H9 (cell line): ENCODE results near the gene TSEN34. TPM values are rescaled to one million over a fixed set of nuclear protein-coding genes. Genes with fewer than 3 reads are reported as not detected.

ENCODE experiments used
- DNase-seq: peaks from one replicate; pipeline ENCODE4 v3.0.0-alpha.2; 2017
- H2AFZ ChIP-seq: one replicate; pipeline ENCODE4 v1.6.1; 2013; ENCODE audit warnings: mild to moderate bottlenecking, low read length, control low read depth, moderate library complexity
- H2AK5ac ChIP-seq: 2 replicates; pipeline ENCODE4 v1.6.1; 2013; ENCODE audit warnings: low read length, control low read depth, mixed read lengths; ENCODE audit not compliant: insufficient read length
- H2BK120ac ChIP-seq: one replicate; pipeline ENCODE4 v1.6.1; 2013; ENCODE audit warnings: low read depth, mild to moderate bottlenecking, low read length, control low read depth, inconsistent platforms; ENCODE audit not compliant: poor library complexity, severe bottlenecking
- H2BK12ac ChIP-seq: 2 replicates; pipeline ENCODE4 v1.6.1; 2013; ENCODE audit warnings: low read length, control low read depth, mixed read lengths, low read depth; ENCODE audit not compliant: insufficient read length
- H2BK15ac ChIP-seq: 2 replicates; pipeline ENCODE4 v1.6.1; 2013; ENCODE audit warnings: low read depth, low read length, control low read depth
- H2BK20ac ChIP-seq: one replicate; pipeline ENCODE4 v1.6.1; 2013; ENCODE audit warnings: low read depth, mild to moderate bottlenecking, low read length, control low read depth, inconsistent platforms; ENCODE audit not compliant: poor library complexity, severe bottlenecking
- H2BK5ac ChIP-seq: 2 replicates; pipeline ENCODE4 v1.6.1; 2013; ENCODE audit warnings: low read length, control low read depth, mixed read lengths; ENCODE audit not compliant: insufficient read length
- H3K14ac ChIP-seq: 2 replicates; pipeline ENCODE4 v1.6.1; 2013; ENCODE audit warnings: low read length, control low read depth; ENCODE audit not compliant: insufficient read depth
- H3K18ac ChIP-seq: 2 replicates; pipeline ENCODE4 v1.6.1; 2013; ENCODE audit warnings: low read depth, mild to moderate bottlenecking, mixed read lengths, low read length, control low read depth; ENCODE audit not compliant: insufficient read length
- H3K23ac ChIP-seq: 2 replicates; pipeline ENCODE4 v1.6.1; 2013; ENCODE audit warnings: low read length, control low read depth, mixed read lengths, low read depth; ENCODE audit not compliant: insufficient read length
- H3K23me2 ChIP-seq: 2 replicates; pipeline ENCODE4 v1.6.1; 2013; ENCODE audit warnings: low read depth, mild to moderate bottlenecking, mixed read lengths, low read length, control low read depth; ENCODE audit not compliant: insufficient read length, poor library complexity, severe bottlenecking
- H3K27ac ChIP-seq: 2 replicates; pipeline ENCODE4 v1.5.1; 2013; ENCODE audit warnings: low read length, control low read depth, mixed read lengths, low read depth; ENCODE audit not compliant: insufficient read length
- H3K27me3 ChIP-seq: 2 replicates; pipeline ENCODE4 v1.6.1; 2013; ENCODE audit warnings: low read length, control low read depth, inconsistent platforms; ENCODE audit not compliant: insufficient read depth
- H3K4ac ChIP-seq: 2 replicates; pipeline ENCODE4 v1.6.1; 2013; ENCODE audit warnings: low read depth, mild to moderate bottlenecking, control low read depth, inconsistent platforms, low read length, moderate library complexity
- H3K4me1 ChIP-seq: 2 replicates; pipeline ENCODE4 v1.6.1; 2013; ENCODE audit warnings: low read length, control low read depth, inconsistent platforms; ENCODE audit not compliant: insufficient read depth
- H3K4me2 ChIP-seq: 2 replicates; pipeline ENCODE4 v1.6.1; 2013; ENCODE audit warnings: low read length, control low read depth, mixed read lengths; ENCODE audit not compliant: insufficient read length, insufficient read depth
- H3K56ac ChIP-seq: 2 replicates; pipeline ENCODE4 v1.6.1; 2013; ENCODE audit warnings: low read depth, mild to moderate bottlenecking, mixed read lengths, low read length, control low read depth; ENCODE audit not compliant: insufficient read length
- H3K79me1 ChIP-seq: 2 replicates; pipeline ENCODE4 v1.6.1; 2013; ENCODE audit warnings: low read depth, mild to moderate bottlenecking, moderate library complexity, low read length, control low read depth, inconsistent platforms; ENCODE audit not compliant: insufficient read depth, poor library complexity, severe bottlenecking
- H3K79me2 ChIP-seq: 2 replicates; pipeline ENCODE4 v1.6.1; 2013; ENCODE audit warnings: low read length, control low read depth, inconsistent platforms; ENCODE audit not compliant: insufficient read depth
- H3K9ac ChIP-seq: 2 replicates; pipeline ENCODE4 v1.6.1; 2013; ENCODE audit warnings: low read length, control low read depth, mixed read lengths; ENCODE audit not compliant: insufficient read length; ENCODE audit errors: extremely low read depth
- H3K9me3 ChIP-seq: one replicate; pipeline ENCODE4 v1.6.1; 2013; ENCODE audit warnings: low read depth, low read length, inconsistent platforms; ENCODE audit not compliant: control insufficient read depth
- H3T11ph ChIP-seq: one replicate; pipeline ENCODE4 v1.6.1; 2013; ENCODE audit warnings: mild to moderate bottlenecking, low read length, control low read depth, inconsistent platforms
- H4K20me1 ChIP-seq: one replicate; pipeline ENCODE4 v1.6.1; 2013; ENCODE audit not compliant: control insufficient read depth, insufficient read length, insufficient read depth
- H4K5ac ChIP-seq: 2 replicates; pipeline ENCODE4 v1.6.1; 2013; ENCODE audit warnings: low read depth, mild to moderate bottlenecking, mixed read lengths, low read length, control low read depth; ENCODE audit not compliant: insufficient read length
- H4K8ac ChIP-seq: replicated peaks from 2 replicates; pipeline ENCODE4 v1.6.1; 2013; ENCODE audit warnings: low read length, control low read depth, mixed read lengths, low read depth; ENCODE audit not compliant: insufficient read length
- H4K91ac ChIP-seq: 2 replicates; pipeline ENCODE4 v1.6.1; 2013; ENCODE audit warnings: low read depth, mild to moderate bottlenecking, moderate library complexity, mixed read lengths, low read length, control low read depth; ENCODE audit not compliant: insufficient read length
- H3K27ac Mint-ChIP-seq, 3 experiments: 2 replicates in 2 of 3; 3 replicates in 1 of 3; pipeline ENCODE4 v1.8.0; 2020 to 2021; ENCODE audit warnings: mixed read lengths in 3 of 3, mild to moderate bottlenecking in 1 of 3, moderate library complexity in 1 of 3
- H3K27me3 Mint-ChIP-seq: 2 replicates; pipeline ENCODE4 v1.8.0; 2021; ENCODE audit warnings: low read depth, mild to moderate bottlenecking, moderate library complexity, mixed read lengths
- H3K36me3 Mint-ChIP-seq, 3 experiments: 2 replicates in 2 of 3; 3 replicates in 1 of 3; pipeline ENCODE4 v1.8.0; 2020 to 2021; ENCODE audit warnings: low read depth in 3 of 3, mixed read lengths in 3 of 3; ENCODE audit not compliant: insufficient read depth in 1 of 3
- H3K4me1 Mint-ChIP-seq, 2 experiments: 2 replicates each; pipeline ENCODE4 v1.8.0; 2020; ENCODE audit warnings: mixed read lengths in 2 of 2
- H3K4me3 Mint-ChIP-seq, 2 experiments: 2 replicates in 1 of 2; 3 replicates in 1 of 2; pipeline ENCODE4 v1.8.0; 2020 to 2021; ENCODE audit warnings: mild to moderate bottlenecking in 2 of 2, mixed read lengths in 2 of 2, moderate library complexity in 1 of 2
- H3K9me3 Mint-ChIP-seq, 2 experiments: 2 replicates in 1 of 2; 3 replicates in 1 of 2; pipeline ENCODE4 v1.8.0; 2020; ENCODE audit warnings: mild to moderate bottlenecking in 2 of 2, mixed read lengths in 2 of 2, moderate library complexity in 1 of 2
- CTCF ChIP-seq: fragments of 200-600 bp; sonication (generic); conservative IDR thresholded peaks from 3 replicates; pipeline ENCODE4 v1.8.0; 2021; ENCODE audit warnings: antibody characterized with exemption, mild to moderate bottlenecking
- WGBS: extraction: QIAGEN DNeasy Blood & Tissue Kit; methylation state at CpG from one replicate; pipeline ENCODE4 v1.1.7; 2013; ENCODE audit warnings: missing lambda C conversion rate, low lambda C conversion rate, mixed read lengths; ENCODE audit not compliant: insufficient read length; ENCODE audit errors: extremely low coverage; 5-methylcytosine and 5-hydroxymethylcytosine counted together
- total RNA-seq: library from RNA; stranded (reverse); gene quantifications from 2 replicates; pipeline ENCODE4 v1.2.1, GENCODE V29; 2021

The TSEN34 gene
- total RNA-seq, 1 experiment from 2014 or later = 28.3 TPM

GRCh38 chr19:54156490-54156889 lies 34.6 kb upstream of the TSEN34 start:
- no peak overlapping the region for H3T11ph ChIP-seq
- no peaks in the 10 kb centered on the region for H3K9me3 ChIP-seq
- H2AFZ ChIP-seq = no peak overlapping the region
- no peaks in the 10 kb centered on the region; the same call in 1 of the 2 replicates for H3K79me2 ChIP-seq
- no peak overlapping the region for H3K56ac ChIP-seq
- H3K27me3 ChIP-seq = no peaks in the 10 kb centered on the region
- H2BK15ac ChIP-seq = no peak overlapping the region
- no peak overlapping the region for H3K14ac ChIP-seq
- no peaks in the 10 kb centered on the region; a peak in 1 of 5 replicates for H3K9me3 Mint-ChIP-seq
- H3K4me1 ChIP-seq = no peaks in the 10 kb centered on the region
- no peaks in the 10 kb centered on the region for H3K79me1 ChIP-seq
- H3K9ac ChIP-seq = no peak overlapping the region
- no peak overlapping the region for H4K5ac ChIP-seq
- H2AK5ac ChIP-seq = no peak overlapping the region
- DNase-seq = no peak
- H3K27me3 Mint-ChIP-seq = peaks cover 6% of the 10 kb centered on the region
- no peak overlapping the region for H4K8ac ChIP-seq
- H3K36me3 Mint-ChIP-seq = peaks cover 32 to 60% (median 59%) of the 10 kb centered on the region in 3 experiments
- no CpG with 5 or more reads among the region's 11 CpGs for WGBS
- H3K27ac Mint-ChIP-seq = no peak overlapping the region
- no peak overlapping the region for H4K91ac ChIP-seq
- TF ChIP-seq CTCF = no peak
- H3K27ac ChIP-seq = no peak overlapping the region
- no peak overlapping the region for H2BK120ac ChIP-seq
- no peak overlapping the region for H2BK20ac ChIP-seq
- H3K4ac ChIP-seq = no peak overlapping the region
- H4K20me1 ChIP-seq = no peaks in the 10 kb centered on the region
- peaks cover 13 to 16% of the 10 kb centered on the region in 2 experiments for H3K4me1 Mint-ChIP-seq
- H3K23me2 ChIP-seq = peaks cover 13% of the 10 kb centered on the region
- no peak overlapping the region for H3K4me2 ChIP-seq
- no peak overlapping the region for H3K18ac ChIP-seq
- no peak overlapping the region for H2BK12ac ChIP-seq
- no peak overlapping the region; a peak in 1 of 5 replicates for H3K4me3 Mint-ChIP-seq
- H3K23ac ChIP-seq = no peak overlapping the region
- H2BK5ac ChIP-seq = no peak overlapping the region
